ENCODE measurements around the gene FRG2.
"Not testable (repeated sequence)": the region's sequence is repeated elsewhere in the genome, so short reads cannot be mapped to it uniquely, and the experiment has no call there.

Gene FRG2

GRCh38 chr4:190019023-190019858 is 7.8 kb downstream of the FRG2 start:
- TF ChIP-seq TAF1 (IDR thresholded peaks at IDR 0.05; ENCODE audit: borderline replicate concordance, low read depth, low read length): no peak
- no peak for TF ChIP-seq POLR2A (IDR thresholded peaks at IDR 0.05; ENCODE audit: low read depth, low read length)
- no peak for TF ChIP-seq POLR2AphosphoS5 (IDR thresholded peaks at IDR 0.05; ENCODE audit: low read depth, low read length)
- peak; percentile 97 for FAIRE-seq
- peak; percentile 10 for DNase-seq (ENCODE audit: insufficient read length)

- DNase-seq (ENCODE audit: insufficient read length) (no peak), FAIRE-seq (no peak)
- TF ChIP-seq TAF1 (IDR thresholded peaks at IDR 0.05; ENCODE audit: borderline replicate concordance, low read depth, low read length) (no peak), POLR2AphosphoS5 (IDR thresholded peaks at IDR 0.05; ENCODE audit: low read depth, low read length) (no peak), POLR2A (IDR thresholded peaks at IDR 0.05; ENCODE audit: low read depth, low read length) (no peak)
Measured at GRCh38 chr4:190018201-190018920, 8.7 kb downstream of the FRG2 start.

- no peak for TF ChIP-seq POLR2AphosphoS5 (IDR thresholded peaks at IDR 0.05; ENCODE audit: low read depth, low read length)
- TF ChIP-seq POLR2A (IDR thresholded peaks at IDR 0.05; ENCODE audit: low read depth, low read length): no peak
- no peak for TF ChIP-seq TAF1 (IDR thresholded peaks at IDR 0.05; ENCODE audit: borderline replicate concordance, low read depth, low read length)
- FAIRE-seq (no peak), DNase-seq (ENCODE audit: insufficient read length) (peak; percentile 7)
Measured at GRCh38 chr4:190017357-190018200, 9.5 kb downstream of the FRG2 start.

GRCh38 chr4:190016369-190017289 is 10.4 kb downstream of the FRG2 start:
- no peak for DNase-seq (ENCODE audit: insufficient read length)
- no peak for FAIRE-seq
- no peak for TF ChIP-seq TAF1 (IDR thresholded peaks at IDR 0.05; ENCODE audit: borderline replicate concordance, low read depth, low read length)
- TF ChIP-seq POLR2A (IDR thresholded peaks at IDR 0.05; ENCODE audit: low read depth, low read length): no peak
- TF ChIP-seq POLR2AphosphoS5 (IDR thresholded peaks at IDR 0.05; ENCODE audit: low read depth, low read length): no peak

- FAIRE-seq (no peak), DNase-seq (ENCODE audit: insufficient read length) (no peak)
- TF ChIP-seq POLR2AphosphoS5 (IDR thresholded peaks at IDR 0.05; ENCODE audit: low read depth, low read length) (no peak), TAF1 (IDR thresholded peaks at IDR 0.05; ENCODE audit: borderline replicate concordance, low read depth, low read length) (no peak), POLR2A (IDR thresholded peaks at IDR 0.05; ENCODE audit: low read depth, low read length) (no peak)
Measured at GRCh38 chr4:190015538-190016368, 11.3 kb downstream of the FRG2 start.

- no peak for TF ChIP-seq TAF1 (IDR thresholded peaks at IDR 0.05; ENCODE audit: borderline replicate concordance, low read depth, low read length)
- no peak for TF ChIP-seq POLR2AphosphoS5 (IDR thresholded peaks at IDR 0.05; ENCODE audit: low read depth, low read length)
- TF ChIP-seq POLR2A (IDR thresholded peaks at IDR 0.05; ENCODE audit: low read depth, low read length): peak; percentile 28; the same call in 1 of the 2 replicates
- peak; percentile 31 for DNase-seq (ENCODE audit: insufficient read length)
- no peak for FAIRE-seq
Measured at GRCh38 chr4:190014771-190015537, 12.1 kb downstream of the FRG2 start.

- DNase-seq (ENCODE audit: insufficient read length); FAIRE-seq: not testable (repeated sequence)
Measured at GRCh38 chr4:189989941-189990340, 37.1 kb downstream of the FRG2 start.

GRCh38 chr4:189988877-189989431 is 38.1 kb downstream of the FRG2 start:
- FAIRE-seq (no peak), DNase-seq (ENCODE audit: insufficient read length) (no peak)
- TF ChIP-seq POLR2AphosphoS5 (IDR thresholded peaks at IDR 0.05; ENCODE audit: low read depth, low read length): no peak
- TF ChIP-seq POLR2A (IDR thresholded peaks at IDR 0.05; ENCODE audit: low read depth, low read length): no peak

GRCh38 chr4:189985651-189986243 is 41.3 kb downstream of the FRG2 start:
- not testable (repeated sequence) for FAIRE-seq; DNase-seq (ENCODE audit: insufficient read length)

GRCh38 chr4:189984661-189985060 is 42.4 kb downstream of the FRG2 start:
- DNase-seq (ENCODE audit: insufficient read length); FAIRE-seq: not testable (repeated sequence)

- not testable (repeated sequence) for FAIRE-seq; DNase-seq (ENCODE audit: insufficient read length)
Measured at GRCh38 chr4:189983916-189984526, 43.0 kb downstream of the FRG2 start.

Data from GM12892 (cell line).